ENCODE data around the gene TBC1D4. TPM values are rescaled to one million over a fixed set of nuclear protein-coding genes. Genes with fewer than 3 reads are reported as not detected.
A peak's percentile ranks its signal among the peaks of the same experiment; 100 is the strongest.

The TBC1D4 gene
- total RNA-seq, 1 donor from 2014 or later, result 47.1 TPM

- Mint-ChIP-seq H3K4me1 (ENCODE audit: unreplicated experiment) (peaks cover 18% of the 10 kb centered on the region), H3K9me3 (peaks cover 5% of the 10 kb centered on the region), H3K27ac (peak overlapping the region; percentile 91), H3K4me3 (peak overlapping the region; percentile 80), H3K36me3 (peaks cover 21% of the 10 kb centered on the region), H3K27me3 (no peaks in the 10 kb centered on the region)
- TF ChIP-seq, protein P1, sequence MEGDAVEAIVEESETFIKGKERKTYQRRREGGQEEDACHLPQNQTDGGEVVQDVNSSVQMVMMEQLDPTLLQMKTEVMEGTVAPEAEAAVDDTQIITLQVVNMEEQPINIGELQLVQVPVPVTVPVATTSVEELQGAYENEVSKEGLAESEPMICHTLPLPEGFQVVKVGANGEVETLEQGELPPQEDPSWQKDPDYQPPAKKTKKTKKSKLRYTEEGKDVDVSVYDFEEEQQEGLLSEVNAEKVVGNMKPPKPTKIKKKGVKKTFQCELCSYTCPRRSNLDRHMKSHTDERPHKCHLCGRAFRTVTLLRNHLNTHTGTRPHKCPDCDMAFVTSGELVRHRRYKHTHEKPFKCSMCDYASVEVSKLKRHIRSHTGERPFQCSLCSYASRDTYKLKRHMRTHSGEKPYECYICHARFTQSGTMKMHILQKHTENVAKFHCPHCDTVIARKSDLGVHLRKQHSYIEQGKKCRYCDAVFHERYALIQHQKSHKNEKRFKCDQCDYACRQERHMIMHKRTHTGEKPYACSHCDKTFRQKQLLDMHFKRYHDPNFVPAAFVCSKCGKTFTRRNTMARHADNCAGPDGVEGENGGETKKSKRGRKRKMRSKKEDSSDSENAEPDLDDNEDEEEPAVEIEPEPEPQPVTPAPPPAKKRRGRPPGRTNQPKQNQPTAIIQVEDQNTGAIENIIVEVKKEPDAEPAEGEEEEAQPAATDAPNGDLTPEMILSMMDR (conservative IDR thresholded peaks at IDR 0.05), result no peak
- DNase-seq (ENCODE audit: extremely low spot score, unreplicated experiment), result no peak
Observed at GRCh38 chr13:75327135-75327510, 154.8 kb downstream of the TBC1D4 start.

- Mint-ChIP-seq H3K27ac (peak overlapping the region; percentile 91), H3K27me3 (no peaks in the 10 kb centered on the region), H3K36me3 (peaks cover 27% of the 10 kb centered on the region), H3K9me3 (peaks cover 5% of the 10 kb centered on the region), H3K4me1 (ENCODE audit: unreplicated experiment) (peaks cover 18% of the 10 kb centered on the region), H3K4me3 (peak overlapping the region; percentile 80)
- TF ChIP-seq, protein P1 (conservative IDR thresholded peaks at IDR 0.05), result no peak
- DNase-seq (ENCODE audit: extremely low spot score, unreplicated experiment), result no peak
Observed at GRCh38 chr13:75326173-75327134, 155.5 kb downstream of the TBC1D4 start.

GRCh38 chr13:75325711-75326110 is 156.3 kb downstream of the TBC1D4 start:
- H3K27ac Mint-ChIP-seq, result no peak overlapping the region
- DNase-seq (ENCODE audit: extremely low spot score, unreplicated experiment), result no peak
- H3K27me3 Mint-ChIP-seq, result no peaks in the 10 kb centered on the region
- H3K4me1 Mint-ChIP-seq (ENCODE audit: unreplicated experiment), result peaks cover 18% of the 10 kb centered on the region
- peaks cover 32% of the 10 kb centered on the region for H3K36me3 Mint-ChIP-seq
- peaks cover 5% of the 10 kb centered on the region for H3K9me3 Mint-ChIP-seq
- TF ChIP-seq, protein P1 (conservative IDR thresholded peaks at IDR 0.05), result no peak
- no peak overlapping the region for H3K4me3 Mint-ChIP-seq

DNA sequence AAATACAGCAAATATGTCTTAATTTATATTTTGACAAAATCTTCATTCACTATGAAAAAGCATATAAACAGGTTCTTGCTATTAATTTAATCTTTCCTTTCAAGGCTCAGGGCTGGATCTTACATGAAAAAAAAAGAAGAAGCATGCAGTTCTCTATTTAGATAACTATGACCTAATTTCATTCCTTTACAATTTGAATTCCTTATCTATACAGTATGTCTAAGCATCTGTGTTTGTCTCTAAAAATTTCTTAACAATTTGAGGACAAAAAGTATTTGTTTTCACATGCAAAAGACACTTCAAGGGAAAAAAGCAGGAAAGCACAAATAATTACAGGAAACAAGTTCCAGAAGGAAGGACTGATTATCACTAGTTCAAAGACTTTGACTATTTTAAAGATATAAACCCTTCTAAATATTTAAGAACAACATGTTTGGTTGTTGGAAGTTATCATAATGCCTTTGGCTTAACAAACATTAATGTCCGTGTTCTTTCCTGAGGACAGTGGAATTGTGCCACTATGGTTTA is 157.5 kb downstream of the TBC1D4 start:
- no peak overlapping the region for H3K27ac Mint-ChIP-seq
- no peak for DNase-seq (ENCODE audit: extremely low spot score, unreplicated experiment)
- H3K27me3 Mint-ChIP-seq, result no peaks in the 10 kb centered on the region
- H3K4me1 Mint-ChIP-seq (ENCODE audit: unreplicated experiment), result peaks cover 16% of the 10 kb centered on the region
- H3K9me3 Mint-ChIP-seq, result peaks cover 5% of the 10 kb centered on the region
- H3K4me3 Mint-ChIP-seq, result no peak overlapping the region
- peaks cover 28% of the 10 kb centered on the region for H3K36me3 Mint-ChIP-seq
- TF ChIP-seq, protein P1 (conservative IDR thresholded peaks at IDR 0.05), result no peak

GRCh38 chr13:75321084-75321483 is 160.9 kb downstream of the TBC1D4 start:
- Mint-ChIP-seq H3K9me3 (no peaks in the 10 kb centered on the region), H3K27me3 (no peaks in the 10 kb centered on the region), H3K4me1 (ENCODE audit: unreplicated experiment) (peaks cover 6% of the 10 kb centered on the region), H3K4me3 (no peak overlapping the region), H3K27ac (no peak overlapping the region), H3K36me3 (peaks cover 15% of the 10 kb centered on the region)
- TF ChIP-seq, protein P1 (conservative IDR thresholded peaks at IDR 0.05), result no peak
- DNase-seq (ENCODE audit: extremely low spot score, unreplicated experiment), result no peak

Measured in type B pancreatic cell (in vitro differentiated cells).